C4-2B (cell line): Measurements from ENCODE around the gene MAP6.

ENCODE experiments used
- H3K27ac ChIP-seq: fragments of 450-650 bp; 2 replicates; pipeline ENCODE4 v1.5.1; 2017
- CTCF ChIP-seq: fragments of 450-650 bp; conservative IDR thresholded peaks from 2 replicates; pipeline ENCODE4 v1.5.1; 2017; ENCODE audit warnings: mild to moderate bottlenecking
- ZFX ChIP-seq: fragments of 450-650 bp; IDR thresholded peaks from 2 replicates; pipeline ENCODE4 v1.6.1; 2017

The MAP6 gene

DNA sequence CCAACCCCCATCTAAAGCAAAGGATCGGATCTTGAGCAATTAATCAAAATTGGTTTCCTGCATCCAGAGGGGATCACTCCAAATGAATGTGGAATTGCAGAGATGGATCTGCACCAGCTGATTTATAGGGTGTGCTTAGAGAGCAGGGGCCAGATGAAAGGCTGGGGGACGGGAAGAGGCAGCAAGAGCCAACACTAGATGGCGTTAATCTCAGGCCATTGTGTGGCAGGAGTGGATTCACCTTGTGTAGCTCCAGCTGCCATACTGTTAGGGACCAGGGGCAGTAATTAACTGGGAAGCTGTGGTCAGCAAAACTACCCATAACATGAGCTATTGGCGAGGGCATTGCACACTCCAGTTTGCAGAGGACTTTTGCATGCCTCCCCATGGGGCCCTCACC is 71.2 kb downstream of the MAP6 start:
- no peak for TF ChIP-seq ZFX
- peak; percentile 82 for TF ChIP-seq CTCF
- no peak overlapping the region for H3K27ac ChIP-seq

- no peak overlapping the region for H3K27ac ChIP-seq
- TF ChIP-seq CTCF = no peak
- no peak for TF ChIP-seq ZFX
These were observed 71.9 kb downstream of the MAP6 start for GRCh38 chr11:75596914-75597313.

- no peak overlapping the region for H3K27ac ChIP-seq
- no peak for TF ChIP-seq ZFX
- no peak for TF ChIP-seq CTCF
These were observed 73.4 kb downstream of the MAP6 start for GRCh38 chr11:75595429-75595828.

GRCh38 chr11:75594211-75594610 is 74.6 kb downstream of the MAP6 start:
- H3K27ac ChIP-seq = no peak overlapping the region
- no peak for TF ChIP-seq CTCF
- no peak for TF ChIP-seq ZFX

DNA sequence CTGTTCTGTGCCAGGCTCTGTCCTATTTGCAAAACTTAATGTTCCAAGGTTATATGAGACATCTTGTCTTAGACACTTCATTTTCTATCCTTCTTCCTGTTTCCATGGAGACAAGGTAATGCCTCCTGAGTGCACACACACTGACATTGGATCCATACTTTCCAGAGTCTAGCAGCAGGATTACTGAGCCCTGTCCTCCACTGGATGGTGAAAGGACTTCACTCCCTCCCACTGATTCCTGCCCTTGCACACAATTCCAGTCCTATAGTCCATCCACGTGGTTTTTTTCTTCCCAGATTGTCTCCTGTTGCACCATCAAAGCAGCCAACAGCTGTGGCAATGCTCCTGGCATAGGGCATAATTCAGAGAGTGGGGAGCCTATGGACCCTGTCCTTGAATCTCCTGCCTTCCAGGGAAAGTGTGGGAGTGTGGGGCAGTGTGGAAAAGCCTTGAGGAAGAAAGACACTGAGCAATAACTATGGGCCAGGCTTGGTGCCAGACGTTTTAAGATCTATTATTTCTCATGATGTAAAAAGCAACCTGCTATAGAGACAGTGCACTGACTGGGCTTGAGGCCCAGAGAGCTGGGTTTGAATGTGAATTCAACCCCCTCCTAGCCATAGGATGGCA is 75.4 kb downstream of the MAP6 start:
- TF ChIP-seq ZFX = no peak
- no peak for TF ChIP-seq CTCF

GRCh38 chr11:75592715-75593114 is 76.1 kb downstream of the MAP6 start:
- no peak for TF ChIP-seq ZFX
- H3K27ac ChIP-seq = no peak overlapping the region

More for the DNA sequence above, 75.4 kb downstream of the MAP6 start:
- no peak overlapping the region for H3K27ac ChIP-seq

GRCh38 chr11:75591966-75592365 is 76.9 kb downstream of the MAP6 start:
- H3K27ac ChIP-seq = no peak overlapping the region
- TF ChIP-seq CTCF (no peak), ZFX (no peak)

DNA sequence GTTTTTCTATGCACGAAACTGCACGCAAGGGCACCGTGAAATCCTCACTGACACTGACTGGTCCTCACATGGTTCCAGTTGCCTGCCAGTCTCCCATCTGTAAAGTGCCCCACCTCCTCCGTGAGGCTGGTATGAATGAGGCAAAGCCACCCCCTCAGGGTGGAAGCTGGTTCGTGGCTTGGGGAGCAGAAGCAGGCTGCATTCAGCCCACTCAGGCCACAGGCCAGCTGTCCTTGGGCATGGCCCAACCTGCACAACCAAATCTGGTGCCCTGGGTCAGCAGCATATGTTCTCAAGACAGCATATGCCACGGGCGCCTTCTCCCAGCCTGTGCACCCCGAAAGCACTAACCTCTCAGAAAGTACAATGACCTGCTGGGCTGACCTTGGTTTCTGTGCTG is 77.5 kb downstream of the MAP6 start:
- H3K27ac ChIP-seq = no peak overlapping the region
- TF ChIP-seq ZFX (no peak), CTCF (no peak)
